Iris pigment epithelial cell (primary cell): ENCODE results near the gene CD151.

Source experiments
- DNase-seq: peaks from one replicate; pipeline ENCODE4 v3.0.0-alpha.2; 2011; ENCODE audit warnings: low read depth

CD151 gene

DNA sequence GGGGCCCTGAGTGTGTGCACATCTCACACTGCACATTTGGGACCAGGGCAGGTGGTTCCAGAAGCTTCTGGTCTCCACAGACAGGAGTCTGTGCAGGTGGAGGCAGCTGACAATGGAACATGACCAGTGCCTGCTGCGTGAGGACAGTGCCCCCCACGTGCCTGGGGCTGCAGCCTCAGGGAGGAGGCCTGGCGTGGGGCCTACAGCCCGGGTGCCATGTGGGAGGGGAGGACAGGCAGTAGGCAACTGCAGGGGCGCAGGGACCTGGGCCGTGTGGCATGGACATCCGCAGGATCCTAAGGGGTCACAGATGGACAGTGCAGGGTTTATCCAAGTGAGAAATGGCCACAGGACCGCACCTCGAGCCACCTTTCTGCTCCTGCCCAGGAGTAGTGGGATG lies 38.7 kb downstream of the CD151 start:
- no peak for DNase-seq

DNA sequence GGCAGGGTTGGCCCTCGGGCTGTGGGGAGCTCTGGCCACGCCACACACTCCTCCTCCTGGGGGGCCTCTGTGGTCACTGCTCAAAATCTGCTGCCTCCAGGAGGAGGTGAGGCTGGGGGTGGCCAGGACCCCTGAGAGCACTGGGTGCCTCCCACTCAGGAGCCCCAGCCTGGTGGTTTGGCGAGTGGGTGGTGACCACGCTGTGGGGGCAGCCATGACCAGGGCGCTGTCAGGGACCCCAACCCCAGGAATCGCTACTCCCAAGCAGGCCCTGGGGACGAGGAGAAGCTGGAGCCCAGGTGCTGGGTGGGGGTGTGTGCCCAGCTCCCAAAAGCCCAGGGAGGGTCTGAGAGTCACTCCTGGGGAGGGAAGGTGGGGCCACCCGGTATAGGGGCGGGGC lies 40.0 kb downstream of the CD151 start:
- no peak for DNase-seq

DNA sequence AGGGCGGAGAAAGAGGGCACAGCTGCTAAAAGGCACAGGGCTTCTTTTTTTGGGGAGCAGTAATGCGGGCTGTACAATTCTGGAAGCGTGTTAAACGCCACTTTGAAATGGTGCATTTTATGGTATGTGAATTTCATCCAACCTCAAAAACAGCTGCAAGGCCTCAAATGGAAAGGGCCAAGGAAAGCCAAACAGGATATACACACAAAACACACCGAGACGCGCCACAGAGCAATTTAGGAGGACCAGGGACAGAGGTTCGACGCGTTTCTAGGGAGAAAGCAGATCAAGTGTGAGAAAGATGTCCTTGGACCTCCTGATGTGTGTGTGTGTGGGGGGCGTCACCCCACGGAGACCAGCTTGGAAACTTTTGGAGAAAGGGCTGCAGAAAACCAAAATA lies 41.0 kb downstream of the CD151 start:
- no peak for DNase-seq

DNA sequence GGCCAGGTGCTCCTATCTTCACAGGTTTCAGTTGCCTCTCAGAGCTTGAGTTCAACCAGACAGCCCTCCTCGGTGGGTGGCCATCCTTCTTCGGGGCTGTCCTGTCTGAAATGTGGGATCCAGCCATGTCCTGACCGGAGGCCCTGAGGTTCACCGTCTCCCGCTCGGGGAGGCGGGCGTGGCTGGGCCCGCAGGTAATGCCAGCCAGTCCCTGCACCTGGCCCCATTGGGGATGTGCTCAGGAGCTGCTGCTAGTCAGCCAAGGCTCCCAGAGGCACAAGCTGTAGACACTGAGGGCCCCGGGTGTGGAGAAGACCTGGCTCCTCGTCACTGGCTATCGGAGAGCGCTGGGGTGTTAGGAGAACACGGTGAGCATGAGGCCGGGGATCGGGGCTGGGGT lies 42.5 kb downstream of the CD151 start:
- no peak for DNase-seq

DNA sequence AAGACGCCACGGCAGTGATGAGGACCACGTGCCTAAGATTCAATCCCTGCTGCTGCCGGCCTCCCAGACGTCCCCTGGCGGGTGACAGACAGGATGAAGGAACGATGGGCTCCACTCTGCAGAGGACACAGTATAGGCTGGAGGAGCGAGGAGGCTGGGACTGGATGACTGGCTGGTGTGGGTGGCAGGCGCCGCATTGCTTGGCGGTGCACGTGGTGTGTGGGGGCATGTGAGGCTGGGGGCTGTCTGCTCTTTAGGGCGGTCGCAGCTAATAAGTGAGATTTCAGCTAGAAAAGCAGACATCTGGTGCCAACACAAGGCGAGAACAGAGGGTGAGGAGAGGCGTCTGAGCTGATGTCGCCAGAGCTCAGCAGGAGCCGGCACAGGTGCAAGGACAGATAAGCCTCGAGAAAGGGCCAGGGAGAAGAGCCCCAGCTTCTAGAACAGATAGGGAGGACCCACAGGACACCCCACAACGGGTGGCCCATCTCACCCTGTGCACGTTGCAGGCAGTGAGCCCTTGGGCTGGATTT lies 43.1 kb downstream of the CD151 start:
- DNase-seq: no peak

DNA sequence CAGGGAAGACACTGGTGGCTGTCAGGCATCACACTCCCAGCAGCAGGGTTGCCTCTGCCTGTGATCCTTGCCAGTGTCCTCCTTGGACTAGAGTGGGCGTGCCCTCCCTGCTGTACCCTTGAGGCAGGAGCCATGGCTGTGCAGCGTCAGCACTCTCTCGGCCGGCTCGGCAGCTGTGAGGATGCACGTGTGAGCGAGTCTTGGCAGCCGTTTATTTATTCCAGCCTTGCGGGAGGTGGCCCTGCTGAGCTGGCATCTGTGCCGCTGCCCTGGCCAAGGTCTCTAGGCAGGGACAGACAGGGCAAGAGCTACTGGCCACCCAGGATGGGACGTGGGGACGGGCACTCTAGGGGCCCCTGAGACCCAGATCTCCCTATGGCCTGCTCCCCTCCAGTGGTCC lies 43.8 kb downstream of the CD151 start:
- no peak for DNase-seq

DNA sequence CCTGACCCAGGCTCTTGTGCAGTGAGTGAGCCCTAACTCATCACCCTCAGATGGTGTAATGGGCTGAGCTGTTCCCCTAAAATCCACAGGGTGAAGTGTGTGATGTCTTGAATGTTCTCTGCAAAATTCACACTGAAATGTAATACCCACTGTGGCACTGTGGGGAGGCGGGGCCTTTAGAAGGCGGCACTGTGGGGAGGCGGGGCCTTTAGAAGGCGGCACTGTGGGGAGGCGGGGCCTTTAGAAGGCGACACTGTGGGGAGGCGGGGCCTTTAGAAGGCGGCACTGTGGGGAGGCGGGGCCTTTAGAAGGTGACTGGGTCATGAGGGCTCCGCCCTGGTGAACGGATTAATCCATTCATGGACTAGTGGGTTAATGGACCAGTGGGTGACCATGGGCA lies 44.8 kb downstream of the CD151 start:
- no peak for DNase-seq

DNA sequence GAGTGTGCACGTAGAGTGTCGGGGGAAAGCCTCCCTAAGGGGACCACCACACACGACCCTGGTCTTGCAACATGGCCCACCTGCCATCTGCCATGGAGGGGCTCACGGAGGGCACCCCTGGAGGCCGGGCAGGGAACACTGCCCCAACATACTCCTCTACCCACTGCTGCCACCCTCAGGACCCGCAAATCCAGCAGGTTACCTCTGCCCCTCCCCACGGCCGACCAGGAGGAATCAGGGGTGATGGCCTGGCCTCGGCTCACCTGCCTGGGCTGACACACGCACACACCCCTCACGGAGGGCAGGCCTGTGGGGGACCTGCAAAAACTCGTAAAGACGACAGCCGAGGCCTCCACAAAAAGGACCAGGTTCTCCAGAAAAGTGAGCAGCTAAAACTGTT lies 47.7 kb downstream of the CD151 start:
- no peak for DNase-seq

DNA sequence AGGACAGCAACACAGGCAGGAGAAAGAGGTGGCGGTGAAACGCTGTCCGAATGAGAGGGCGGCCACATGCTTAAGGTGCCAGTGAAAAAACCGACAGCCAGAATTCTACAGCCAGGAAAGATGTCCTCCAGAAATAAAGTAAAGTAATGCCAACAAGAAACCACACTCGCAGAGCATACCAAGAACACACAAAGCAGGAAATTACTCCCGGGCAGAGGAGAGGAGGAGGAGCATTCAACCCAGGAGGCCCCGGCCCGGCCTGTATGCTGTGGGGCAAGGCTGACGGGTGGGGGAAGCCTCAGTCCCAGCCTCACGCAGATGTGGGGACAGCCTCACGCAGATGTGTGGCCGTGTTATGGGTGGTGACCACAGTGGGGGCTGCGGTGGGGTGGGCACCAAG lies 49.8 kb downstream of the CD151 start:
- no peak for DNase-seq

DNA sequence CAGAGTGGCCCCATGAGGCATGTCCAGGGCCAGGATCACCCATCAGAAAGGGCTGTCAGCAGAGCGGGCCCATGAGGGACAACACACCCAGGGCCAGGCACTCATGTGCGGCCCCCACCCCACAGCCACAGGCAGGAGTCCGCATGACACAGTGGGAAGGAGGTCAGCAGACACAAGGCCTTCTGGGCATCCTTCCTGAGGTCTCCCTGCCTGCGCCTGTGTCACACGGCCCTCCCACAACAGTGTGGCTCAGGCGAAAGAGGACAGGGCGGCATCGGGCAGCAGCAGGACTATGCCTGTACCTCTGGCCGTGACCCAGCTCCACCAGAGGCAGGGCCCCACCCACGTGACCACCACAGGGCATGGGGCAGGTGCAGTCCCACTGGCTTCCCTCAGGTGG lies 50.8 kb downstream of the CD151 start:
- DNase-seq: no peak

DNA sequence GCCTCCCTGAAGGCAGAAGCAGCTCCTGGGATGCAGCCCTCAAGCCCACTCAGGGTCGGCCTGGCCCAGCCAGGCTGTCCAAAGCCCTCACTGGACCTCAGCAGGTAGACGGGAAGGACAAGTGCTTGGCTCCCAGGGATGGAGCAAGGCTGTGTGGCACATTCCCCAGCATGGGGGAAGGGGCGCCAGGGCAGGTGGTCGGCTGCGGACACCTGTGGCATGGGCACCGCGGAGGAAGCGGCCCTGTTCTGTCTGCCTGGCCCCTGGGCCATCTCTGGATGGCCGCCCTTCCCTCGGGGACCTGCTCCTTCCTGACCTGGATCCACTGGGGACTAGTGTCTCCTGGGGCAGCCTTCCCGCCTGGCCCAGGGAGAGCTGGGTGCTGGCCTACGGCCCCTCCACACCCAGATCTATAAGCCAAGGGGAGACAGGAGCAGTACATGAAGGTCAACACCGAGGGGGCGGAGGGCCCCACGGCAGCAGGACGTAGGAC lies 51.9 kb downstream of the CD151 start:
- no peak for DNase-seq

DNA sequence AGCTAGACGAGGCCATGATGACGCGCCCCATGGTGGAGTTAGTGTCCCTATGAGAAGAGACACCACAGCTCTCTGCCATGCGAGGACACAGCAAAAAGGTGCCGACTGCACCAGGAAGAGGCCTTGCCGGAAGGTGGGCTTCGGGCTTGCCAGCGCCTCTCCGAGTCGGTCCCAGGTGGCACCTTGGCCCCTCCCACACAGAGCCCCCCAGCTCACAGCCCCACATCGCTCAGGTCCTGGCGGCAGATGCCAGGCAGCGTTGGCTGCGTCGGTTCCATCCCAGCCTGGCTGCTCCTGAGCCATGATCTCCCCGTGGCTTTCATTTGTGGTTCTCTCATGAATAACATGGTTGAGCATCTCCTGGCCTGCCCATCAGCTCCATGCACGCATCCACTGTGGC lies 53.8 kb downstream of the CD151 start:
- DNase-seq: no peak

DNA sequence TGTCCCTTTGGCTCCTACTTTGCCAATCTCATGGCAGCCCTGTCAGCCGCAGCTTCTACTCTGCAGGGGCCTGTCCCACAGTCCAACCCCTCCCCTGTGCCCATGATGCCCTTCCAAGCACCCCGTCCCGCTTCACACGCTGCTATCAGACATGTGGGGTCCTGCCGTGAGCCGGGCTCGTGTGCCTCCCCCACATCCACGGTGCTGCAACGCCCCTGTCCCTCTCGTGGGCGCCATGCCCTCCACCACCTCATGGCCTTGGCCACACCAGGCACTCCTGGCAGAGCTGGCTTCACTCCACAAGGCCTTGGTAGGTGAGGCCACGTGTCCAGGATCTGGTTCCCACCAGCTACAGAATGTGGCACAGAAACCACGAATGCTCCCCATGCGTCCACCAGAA lies 54.8 kb downstream of the CD151 start:
- no peak for DNase-seq
